WTC11 (cell line): ENCODE measurements around the gene TNRC6A. TPM values are rescaled to one million over a fixed set of nuclear protein-coding genes. Genes with fewer than 3 reads are reported as not detected.

Source experiments
- ATF1 ChIP-seq: sonication (generic); formaldehyde crosslinking; IDR thresholded peaks from 2 replicates; pipeline ENCODE4 v1.8.1; 2023; ENCODE audit warnings: mild to moderate bottlenecking, moderate library complexity, missing genetic modification reagents
- FOXK1 ChIP-seq: sonication (generic); formaldehyde crosslinking; IDR thresholded peaks from 2 replicates; pipeline ENCODE4 v1.8.0; 2022; ENCODE audit warnings: mild to moderate bottlenecking, moderate library complexity, missing genetic modification reagents
- GABPB1 ChIP-seq: sonication (generic); formaldehyde crosslinking; IDR thresholded peaks from 2 replicates; pipeline ENCODE4 v1.8.1; 2023; ENCODE audit warnings: mild to moderate bottlenecking, missing genetic modification reagents
- GTF2I ChIP-seq: fragments of 250-450 bp; sonication (Bioruptor Pico); conservative IDR thresholded peaks from 2 replicates; pipeline ENCODE4 v1.4.0; 2021; ENCODE audit warnings: mild to moderate bottlenecking
- JAZF1 ChIP-seq: fragments of 250-450 bp; sonication (Bioruptor Pico); IDR thresholded peaks from 2 replicates; pipeline ENCODE4 v1.9.0; 2021; ENCODE audit warnings: moderate library complexity, mild to moderate bottlenecking, inconsistent platforms
- JUN ChIP-seq: sonication (generic); formaldehyde crosslinking; IDR thresholded peaks from 2 replicates; pipeline ENCODE4 v1.8.0; 2023; ENCODE audit warnings: mild to moderate bottlenecking, missing genetic modification reagents
- MXD4 ChIP-seq: fragments of 250-450 bp; sonication (Bioruptor Pico); IDR thresholded peaks from 2 replicates; pipeline ENCODE4 v1.8.0; 2021; ENCODE audit warnings: mild to moderate bottlenecking, moderate library complexity, borderline replicate concordance
- NFATC4 ChIP-seq: fragments of 250-450 bp; sonication (Bioruptor Pico); IDR thresholded peaks from 2 replicates; pipeline ENCODE4 v1.9.0; 2021; ENCODE audit warnings: mild to moderate bottlenecking
- NFE2L1 ChIP-seq: sonication (generic); formaldehyde crosslinking; IDR thresholded peaks from 2 replicates; pipeline ENCODE4 v1.8.1; 2023; ENCODE audit warnings: missing genetic modification reagents
- NR1H2 ChIP-seq: sonication (generic); formaldehyde crosslinking; IDR thresholded peaks from 2 replicates; pipeline ENCODE4 v1.9.0; 2021; ENCODE audit warnings: mild to moderate bottlenecking, moderate library complexity, missing genetic modification reagents
- NR3C1 ChIP-seq: sonication (generic); formaldehyde crosslinking; conservative IDR thresholded peaks from 2 replicates; pipeline ENCODE4 v1.8.1; 2023; ENCODE audit warnings: low read depth, mild to moderate bottlenecking, missing genetic modification reagents
- OVOL2 ChIP-seq: fragments of 250-450 bp; sonication (Bioruptor Pico); IDR thresholded peaks from 2 replicates; pipeline ENCODE4 v1.9.0; 2021; ENCODE audit warnings: mild to moderate bottlenecking, borderline replicate concordance
- PREB ChIP-seq: sonication (generic); formaldehyde crosslinking; IDR thresholded peaks from 2 replicates; pipeline ENCODE4 v1.8.1; 2022; ENCODE audit warnings: mild to moderate bottlenecking, missing genetic modification reagents, moderate library complexity, borderline replicate concordance
- PRRX2 ChIP-seq: fragments of 250-450 bp; sonication (Bioruptor Pico); IDR thresholded peaks from 2 replicates; pipeline ENCODE4 v1.8.0; 2021; ENCODE audit warnings: mild to moderate bottlenecking
- RORB ChIP-seq: fragments of 250-450 bp; sonication (Bioruptor Pico); IDR thresholded peaks from 2 replicates; pipeline ENCODE4 v1.9.0; 2021; ENCODE audit warnings: mild to moderate bottlenecking
- SOX15 ChIP-seq: fragments of 250-450 bp; sonication (Bioruptor Pico); IDR thresholded peaks from 2 replicates; pipeline ENCODE4 v1.9.0; 2021; ENCODE audit warnings: mild to moderate bottlenecking
- SP1 ChIP-seq: sonication (generic); formaldehyde crosslinking; conservative IDR thresholded peaks from 2 replicates; pipeline ENCODE4 v1.8.1; 2022; ENCODE audit warnings: missing genetic modification reagents
- STAT6 ChIP-seq: sonication (generic); formaldehyde crosslinking; conservative IDR thresholded peaks from 2 replicates; pipeline ENCODE4 v1.8.1; 2023; ENCODE audit warnings: mild to moderate bottlenecking, low read depth, missing genetic modification reagents, moderate library complexity
- TCF7 ChIP-seq: sonication (generic); formaldehyde crosslinking; IDR thresholded peaks from 2 replicates; pipeline ENCODE4 v1.8.0; 2022; ENCODE audit warnings: mild to moderate bottlenecking, low read depth, missing genetic modification reagents, moderate library complexity
- TP53 ChIP-seq: sonication (generic); formaldehyde crosslinking; IDR thresholded peaks from 2 replicates; pipeline ENCODE4 v1.8.1; 2023; ENCODE audit warnings: mild to moderate bottlenecking, missing genetic modification reagents
- ZBTB21 ChIP-seq: sonication (generic); formaldehyde crosslinking; IDR thresholded peaks from 2 replicates; pipeline ENCODE4 v1.8.1; 2023; ENCODE audit warnings: mild to moderate bottlenecking, missing genetic modification reagents, borderline replicate concordance
- ZNF121 ChIP-seq: sonication (generic); formaldehyde crosslinking; IDR thresholded peaks from 2 replicates; pipeline ENCODE4 v1.8.0; 2023; ENCODE audit warnings: missing genetic modification reagents
- ZNF138 ChIP-seq: sonication (generic); formaldehyde crosslinking; conservative IDR thresholded peaks from 2 replicates; pipeline ENCODE4 v1.8.1; 2022; ENCODE audit warnings: mild to moderate bottlenecking, moderate library complexity, missing genetic modification reagents
- ZNF263 ChIP-seq: sonication (generic); formaldehyde crosslinking; IDR thresholded peaks from 2 replicates; pipeline ENCODE4 v1.8.1; 2022; ENCODE audit warnings: low read depth, mild to moderate bottlenecking, moderate library complexity, missing genetic modification reagents
- ZNF423 ChIP-seq: fragments of 250-450 bp; sonication (Bioruptor Pico); IDR thresholded peaks from 2 replicates; pipeline ENCODE4 v2.1.2; 2022; ENCODE audit warnings: mild to moderate bottlenecking, moderate library complexity
- ZNF671 ChIP-seq: fragments of 250-450 bp; sonication (Bioruptor Pico); IDR thresholded peaks from 2 replicates; pipeline ENCODE4 v1.8.0; 2021; ENCODE audit warnings: mild to moderate bottlenecking
- total RNA-seq: library from RNA; stranded (reverse); gene quantifications from 3 replicates; pipeline ENCODE4 v1.2.3, GENCODE V29; 2021
- TF ChIP-seq, protein P1 (sequence below): fragments of 250-450 bp; sonication (Bioruptor Pico); IDR thresholded peaks from 2 replicates; pipeline ENCODE4 v1.9.0; 2021; ENCODE audit warnings: mild to moderate bottlenecking, borderline replicate concordance
- TF ChIP-seq, protein P2 (sequence below): sonication (generic); formaldehyde crosslinking; IDR thresholded peaks from 2 replicates; pipeline ENCODE4 v1.8.1; 2022; ENCODE audit warnings: low read depth, missing genetic modification reagents, borderline replicate concordance
- TF ChIP-seq, protein P3 (sequence below): sonication (generic); formaldehyde crosslinking; IDR thresholded peaks from 2 replicates; pipeline ENCODE4 v1.8.1; 2023; ENCODE audit warnings: mild to moderate bottlenecking, missing genetic modification reagents
- TF ChIP-seq, protein P4 (sequence below): sonication (generic); formaldehyde crosslinking; IDR thresholded peaks from 2 replicates; pipeline ENCODE4 v1.8.0; 2022; ENCODE audit warnings: mild to moderate bottlenecking, missing genetic modification reagents

TNRC6A gene
- total RNA-seq, 1 experiment from 2014 or later = 86.3 TPM

- peak; percentile 71; the same call in 1 of the 2 replicates for TF ChIP-seq FOXK1 (CRISPR knock-in tag)
- TF ChIP-seq ZNF423 (CRISPR knock-in tag) = peak; percentile 23; the same call in 1 of the 2 replicates
- peak; percentile 30; the same call in 1 of the 2 replicates for TF ChIP-seq TP53
- peak; percentile 82 for TF ChIP-seq SP1 (CRISPR knock-in tag)
- no peak for TF ChIP-seq GTF2I (CRISPR knock-in tag)
- TF ChIP-seq, protein P1, sequence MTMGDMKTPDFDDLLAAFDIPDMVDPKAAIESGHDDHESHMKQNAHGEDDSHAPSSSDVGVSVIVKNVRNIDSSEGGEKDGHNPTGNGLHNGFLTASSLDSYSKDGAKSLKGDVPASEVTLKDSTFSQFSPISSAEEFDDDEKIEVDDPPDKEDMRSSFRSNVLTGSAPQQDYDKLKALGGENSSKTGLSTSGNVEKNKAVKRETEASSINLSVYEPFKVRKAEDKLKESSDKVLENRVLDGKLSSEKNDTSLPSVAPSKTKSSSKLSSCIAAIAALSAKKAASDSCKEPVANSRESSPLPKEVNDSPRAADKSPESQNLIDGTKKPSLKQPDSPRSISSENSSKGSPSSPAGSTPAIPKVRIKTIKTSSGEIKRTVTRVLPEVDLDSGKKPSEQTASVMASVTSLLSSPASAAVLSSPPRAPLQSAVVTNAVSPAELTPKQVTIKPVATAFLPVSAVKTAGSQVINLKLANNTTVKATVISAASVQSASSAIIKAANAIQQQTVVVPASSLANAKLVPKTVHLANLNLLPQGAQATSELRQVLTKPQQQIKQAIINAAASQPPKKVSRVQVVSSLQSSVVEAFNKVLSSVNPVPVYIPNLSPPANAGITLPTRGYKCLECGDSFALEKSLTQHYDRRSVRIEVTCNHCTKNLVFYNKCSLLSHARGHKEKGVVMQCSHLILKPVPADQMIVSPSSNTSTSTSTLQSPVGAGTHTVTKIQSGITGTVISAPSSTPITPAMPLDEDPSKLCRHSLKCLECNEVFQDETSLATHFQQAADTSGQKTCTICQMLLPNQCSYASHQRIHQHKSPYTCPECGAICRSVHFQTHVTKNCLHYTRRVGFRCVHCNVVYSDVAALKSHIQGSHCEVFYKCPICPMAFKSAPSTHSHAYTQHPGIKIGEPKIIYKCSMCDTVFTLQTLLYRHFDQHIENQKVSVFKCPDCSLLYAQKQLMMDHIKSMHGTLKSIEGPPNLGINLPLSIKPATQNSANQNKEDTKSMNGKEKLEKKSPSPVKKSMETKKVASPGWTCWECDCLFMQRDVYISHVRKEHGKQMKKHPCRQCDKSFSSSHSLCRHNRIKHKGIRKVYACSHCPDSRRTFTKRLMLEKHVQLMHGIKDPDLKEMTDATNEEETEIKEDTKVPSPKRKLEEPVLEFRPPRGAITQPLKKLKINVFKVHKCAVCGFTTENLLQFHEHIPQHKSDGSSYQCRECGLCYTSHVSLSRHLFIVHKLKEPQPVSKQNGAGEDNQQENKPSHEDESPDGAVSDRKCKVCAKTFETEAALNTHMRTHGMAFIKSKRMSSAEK (CRISPR knock-in tag) = no peak
- TF ChIP-seq TCF7 (CRISPR knock-in tag) = no peak; the same call in 1 of the 2 replicates
- no peak for TF ChIP-seq OVOL2 (CRISPR knock-in tag)
- no peak for TF ChIP-seq JAZF1 (CRISPR knock-in tag)
- no peak for TF ChIP-seq NR1H2 (CRISPR knock-in tag)
- no peak for TF ChIP-seq ZNF263 (CRISPR knock-in tag)
- TF ChIP-seq ZNF138 (CRISPR knock-in tag) = no peak
- no peak for TF ChIP-seq NFATC4 (CRISPR knock-in tag)
- TF ChIP-seq STAT6 (CRISPR knock-in tag) = no peak
- TF ChIP-seq PRRX2 (CRISPR knock-in tag) = no peak
- TF ChIP-seq, protein P2, sequence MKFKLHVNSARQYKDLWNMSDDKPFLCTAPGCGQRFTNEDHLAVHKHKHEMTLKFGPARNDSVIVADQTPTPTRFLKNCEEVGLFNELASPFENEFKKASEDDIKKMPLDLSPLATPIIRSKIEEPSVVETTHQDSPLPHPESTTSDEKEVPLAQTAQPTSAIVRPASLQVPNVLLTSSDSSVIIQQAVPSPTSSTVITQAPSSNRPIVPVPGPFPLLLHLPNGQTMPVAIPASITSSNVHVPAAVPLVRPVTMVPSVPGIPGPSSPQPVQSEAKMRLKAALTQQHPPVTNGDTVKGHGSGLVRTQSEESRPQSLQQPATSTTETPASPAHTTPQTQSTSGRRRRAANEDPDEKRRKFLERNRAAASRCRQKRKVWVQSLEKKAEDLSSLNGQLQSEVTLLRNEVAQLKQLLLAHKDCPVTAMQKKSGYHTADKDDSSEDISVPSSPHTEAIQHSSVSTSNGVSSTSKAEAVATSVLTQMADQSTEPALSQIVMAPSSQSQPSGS (CRISPR knock-in tag) = no peak
- no peak for TF ChIP-seq ATF1 (CRISPR knock-in tag)
- TF ChIP-seq NFE2L1 = no peak
- no peak for TF ChIP-seq ZNF671
- no peak for TF ChIP-seq RORB (CRISPR knock-in tag)
- peak; percentile 73; the same call in 1 of the 2 replicates for TF ChIP-seq GABPB1 (CRISPR knock-in tag)
- TF ChIP-seq NR3C1 (CRISPR knock-in tag) = 0 out of 2 replicates have a peak, but pooled peaks have one; percentile 40
- no peak for TF ChIP-seq ZBTB21
- TF ChIP-seq SOX15 (CRISPR knock-in tag) = no peak
- no peak for TF ChIP-seq JUN (CRISPR knock-in tag)
- TF ChIP-seq, protein P3, sequence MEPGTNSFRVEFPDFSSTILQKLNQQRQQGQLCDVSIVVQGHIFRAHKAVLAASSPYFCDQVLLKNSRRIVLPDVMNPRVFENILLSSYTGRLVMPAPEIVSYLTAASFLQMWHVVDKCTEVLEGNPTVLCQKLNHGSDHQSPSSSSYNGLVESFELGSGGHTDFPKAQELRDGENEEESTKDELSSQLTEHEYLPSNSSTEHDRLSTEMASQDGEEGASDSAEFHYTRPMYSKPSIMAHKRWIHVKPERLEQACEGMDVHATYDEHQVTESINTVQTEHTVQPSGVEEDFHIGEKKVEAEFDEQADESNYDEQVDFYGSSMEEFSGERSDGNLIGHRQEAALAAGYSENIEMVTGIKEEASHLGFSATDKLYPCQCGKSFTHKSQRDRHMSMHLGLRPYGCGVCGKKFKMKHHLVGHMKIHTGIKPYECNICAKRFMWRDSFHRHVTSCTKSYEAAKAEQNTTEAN = no peak
- TF ChIP-seq MXD4 (CRISPR knock-in tag) = no peak
- TF ChIP-seq ZNF121 = no peak
- TF ChIP-seq, protein P4, sequence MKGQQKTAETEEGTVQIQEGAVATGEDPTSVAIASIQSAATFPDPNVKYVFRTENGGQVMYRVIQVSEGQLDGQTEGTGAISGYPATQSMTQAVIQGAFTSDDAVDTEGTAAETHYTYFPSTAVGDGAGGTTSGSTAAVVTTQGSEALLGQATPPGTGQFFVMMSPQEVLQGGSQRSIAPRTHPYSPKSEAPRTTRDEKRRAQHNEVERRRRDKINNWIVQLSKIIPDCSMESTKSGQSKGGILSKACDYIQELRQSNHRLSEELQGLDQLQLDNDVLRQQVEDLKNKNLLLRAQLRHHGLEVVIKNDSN (CRISPR knock-in tag) = no peak
- TF ChIP-seq PREB (CRISPR knock-in tag) = no peak
Measured at GRCh38 chr16:24729243-24729950, at the start of gene TNRC6A (continued).
